ENCODE measurements around the gene ZFPM1. TPM values are rescaled to one million over a fixed set of nuclear protein-coding genes. Genes with fewer than 3 reads are reported as not detected.

Gene ZFPM1
- total and polyA plus RNA-seq, 2 of the 8 experiments (the other 6 are each of a cell fraction or from before 2014, with no cell fraction given), result 0.74 to 4.8 TPM

GRCh38 chr16:88548131-88548874 is 95.2 kb downstream of the ZFPM1 start:
- H3K4me1 ChIP-seq (replicated peaks in 1 of 4; ENCODE audit: control insufficient read depth in 3 of 4, insufficient read depth in 4 of 4, low read length in 3 of 4), result peaks cover 0 to 8% (median 0%) of the 10 kb centered on the region in 4 experiments; a peak in 1 of 7 replicates
- no peaks in the 10 kb centered on the region for H3K36me3 ChIP-seq (ENCODE audit: control insufficient read depth in 2 of 4, insufficient read depth in 4 of 4, low read length in 3 of 4)
- H3K27ac ChIP-seq (ENCODE audit: low read depth, low read length), result no peak overlapping the region
- CTCF ChIA-PET (ENCODE audit: partially characterized antibody), result interaction anchor here (4.6 kb wide), 1 partner anchor 13 kb away, joined by 24 read pairs; no protein-coding TSS in a partner anchor
- H2AFZ ChIP-seq (ENCODE audit: low read length), result no peak overlapping the region
- H3K23ac ChIP-seq (ENCODE audit: insufficient read length), result no peak overlapping the region
- H3K27me3 ChIP-seq (replicated peaks in 1 of 4; ENCODE audit: control insufficient read depth in 3 of 4, extremely low read depth in 1 of 4, insufficient read depth in 3 of 4, low read length in 3 of 4), result peaks cover 12 to 34% (median 25%) of the 10 kb centered on the region in 4 experiments
- 79% methylated on average over 14 of the region's 15 CpGs; no CpG with 5 or more reads in 1 of the 2 experiments for WGBS, 2 experiments (ENCODE audit: extremely low coverage in 1 of 2, insufficient coverage in 1 of 2, insufficient read length in 1 of 2, insufficient replicate concordance in 2 of 2, low coverage in 1 of 2, low lambda C conversion rate in 2 of 2, missing lambda C conversion rate in 1 of 2)
- no peak overlapping the region for H3K14ac ChIP-seq (ENCODE audit: insufficient read length)
- no peak overlapping the region for H3K4me3 ChIP-seq (ENCODE audit: extremely low read depth in 1 of 4, insufficient read depth in 2 of 4, low read depth in 3 of 4, low read length in 4 of 4)
- DNase-seq (ENCODE audit: low read depth in 1 of 2, low spot score in 2 of 2) (no peak), FAIRE-seq (no peak)
- POLR2A ChIA-PET (ENCODE audit: partially characterized antibody), result interaction anchor here (1.0 to 2.0 kb wide), 3 partner anchors 8 to 14 kb away, joined by 3 to 8 read pairs (median 4); no protein-coding TSS in a partner anchor
- H3K56ac ChIP-seq (replicated peaks; ENCODE audit: insufficient read length, low read depth, low read length), result no peak overlapping the region
- no peak overlapping the region for H2AK5ac ChIP-seq (ENCODE audit: low read depth, low read length)
- no peak overlapping the region for H4K8ac ChIP-seq (ENCODE audit: extremely low read depth, insufficient read depth, low read length)
- no peak overlapping the region for H2BK5ac ChIP-seq (ENCODE audit: low read depth, low read length)
- no peak overlapping the region for H3K4me2 ChIP-seq (ENCODE audit: insufficient read depth in 1 of 2, low read depth in 2 of 2, low read length in 2 of 2)
- peaks cover 6 to 9% of the 10 kb centered on the region in 2 experiments; a peak in 3 of 4 replicates for H3K9me3 ChIP-seq (ENCODE audit: insufficient read depth in 2 of 2, low read depth in 1 of 2, low read length in 1 of 2)
- H3K23me2 ChIP-seq (ENCODE audit: low read depth, low read length), result no peaks in the 10 kb centered on the region; the same call in 1 of the 2 replicates
- H2BK20ac ChIP-seq (ENCODE audit: low read length), result no peak overlapping the region
- no peak overlapping the region for H3K9ac ChIP-seq (replicated peaks in 1 of 4; ENCODE audit: extremely low read depth in 1 of 4, low read depth in 3 of 4, low read length in 3 of 4)
- no peak overlapping the region for H3K4ac ChIP-seq (replicated peaks; ENCODE audit: insufficient read length, low read depth, low read length)
- H2BK12ac ChIP-seq (ENCODE audit: low read depth, low read length), result no peak overlapping the region
- no peak overlapping the region for H3K18ac ChIP-seq (ENCODE audit: extremely low read depth, low read length)
- H2BK15ac ChIP-seq (ENCODE audit: low read length), result 0 out of 2 replicates have a peak overlapping the region, but pooled peaks have one; percentile 46
- H4K91ac ChIP-seq (replicated peaks; ENCODE audit: insufficient read length, low read length), result no peak overlapping the region
- no peak overlapping the region for H4K5ac ChIP-seq (ENCODE audit: insufficient read length, low read depth, low read length)
- no peak for TF ChIP-seq NANOG (IDR thresholded peaks at IDR 0.05; ENCODE audit: insufficient read depth, low read depth, low read length, poor library complexity, severe bottlenecking)
- TF ChIP-seq MAFK (IDR thresholded peaks at IDR 0.05; ENCODE audit: low read depth, low read length), result no peak
- no peaks in the 10 kb centered on the region for H4K20me1 ChIP-seq (replicated peaks in 1 of 2; ENCODE audit: control insufficient read depth in 1 of 2, insufficient read depth in 2 of 2, low read length in 2 of 2)
- no peak overlapping the region for H2BK120ac ChIP-seq (replicated peaks; ENCODE audit: low read depth, low read length)
- no peaks in the 10 kb centered on the region for H3K79me2 ChIP-seq (ENCODE audit: control insufficient read depth in 1 of 2, insufficient read depth in 2 of 2, low read length in 2 of 2)
- no peaks in the 10 kb centered on the region for H3K79me1 ChIP-seq (ENCODE audit: low read depth, low read length)
